ENCODE results near the gene CDH23. TPM values are rescaled to one million over a fixed set of nuclear protein-coding genes. Genes with fewer than 3 reads are reported as not detected.

Gene CDH23
- total RNA-seq, 1 donor from 2014 or later = 4.5 TPM

DNA sequence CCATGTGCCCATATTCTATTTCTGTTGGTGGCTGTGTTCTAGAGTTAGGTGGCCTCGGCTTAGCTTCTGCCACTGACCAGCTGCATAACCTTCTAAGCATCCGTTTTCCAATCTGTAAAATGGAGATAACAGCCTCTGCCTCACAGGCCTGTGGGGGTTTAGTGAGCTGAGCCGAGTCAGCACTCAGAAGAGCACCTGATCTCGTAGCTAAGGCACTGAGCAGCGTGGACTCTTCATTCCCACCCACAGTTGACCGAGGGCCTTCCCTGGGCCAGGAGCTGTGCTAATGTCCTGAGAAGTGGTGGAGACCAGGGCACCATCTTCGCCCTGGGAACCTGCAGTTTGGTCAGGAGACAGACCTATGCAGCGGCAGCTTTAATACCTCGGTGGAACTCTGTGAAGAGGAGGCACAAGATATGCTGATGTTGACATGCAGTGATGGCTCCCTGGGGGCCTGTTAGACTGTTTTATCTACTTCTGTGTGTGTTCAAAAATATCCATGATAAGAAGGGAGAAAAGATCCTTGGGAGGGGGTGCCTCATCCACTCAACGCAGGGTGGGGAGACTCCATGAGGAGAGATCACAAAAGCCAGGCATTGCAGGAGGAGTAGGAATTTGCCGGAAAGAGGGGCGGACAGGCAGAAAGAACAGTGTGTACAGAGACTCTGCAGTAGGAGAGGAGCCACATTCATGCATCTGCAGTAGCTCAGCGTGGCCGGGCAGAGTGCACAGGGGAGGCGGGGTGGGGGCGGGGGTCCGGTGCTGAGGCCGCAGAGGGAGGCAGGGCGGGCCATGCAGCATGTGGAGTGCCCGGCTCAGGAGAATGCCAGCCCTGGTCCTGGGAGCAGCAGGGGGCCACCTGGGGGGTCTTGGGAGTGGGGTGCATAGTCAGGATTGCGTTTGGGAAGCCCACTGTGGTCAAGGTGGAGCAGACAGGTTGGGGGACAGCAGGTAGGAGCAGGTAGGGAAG, 186.1 kb downstream of the CDH23 start:
- DNase-seq = no peak

DNA sequence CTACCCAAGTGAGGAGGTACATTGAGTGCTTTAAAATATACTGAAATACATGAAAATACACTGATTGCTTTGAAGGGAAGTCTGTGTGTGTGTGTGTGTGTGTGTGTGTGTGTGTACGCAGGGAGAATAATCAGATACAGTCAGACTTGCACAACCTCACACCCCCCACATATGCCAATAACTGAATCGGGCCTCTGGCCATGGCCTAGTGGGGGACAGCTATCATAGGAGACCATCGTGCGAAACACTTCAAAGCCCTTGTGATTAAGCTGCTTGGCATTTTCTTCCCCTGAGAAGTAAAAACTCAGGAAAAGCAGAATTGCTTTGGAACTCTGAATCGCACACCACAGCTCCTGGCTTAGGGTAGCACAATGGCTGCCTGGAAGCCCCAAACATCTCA, 187.7 kb downstream of the CDH23 start:
- no peaks in the 10 kb centered on the region for H3K4me1 ChIP-seq
- H3K4me3 ChIP-seq = no peak overlapping the region
- no peak overlapping the region for H3K27ac ChIP-seq (replicated peaks)
- DNase-seq = no peak
- peaks cover 37% of the 10 kb centered on the region for H3K27me3 ChIP-seq (ENCODE audit: low read depth)
- intact Hi-C loops (cut with micrococcal nuclease) = no loop called here
- H3K9me3 ChIP-seq (replicated peaks) = no peaks in the 10 kb centered on the region
- TF ChIP-seq, protein P1, sequence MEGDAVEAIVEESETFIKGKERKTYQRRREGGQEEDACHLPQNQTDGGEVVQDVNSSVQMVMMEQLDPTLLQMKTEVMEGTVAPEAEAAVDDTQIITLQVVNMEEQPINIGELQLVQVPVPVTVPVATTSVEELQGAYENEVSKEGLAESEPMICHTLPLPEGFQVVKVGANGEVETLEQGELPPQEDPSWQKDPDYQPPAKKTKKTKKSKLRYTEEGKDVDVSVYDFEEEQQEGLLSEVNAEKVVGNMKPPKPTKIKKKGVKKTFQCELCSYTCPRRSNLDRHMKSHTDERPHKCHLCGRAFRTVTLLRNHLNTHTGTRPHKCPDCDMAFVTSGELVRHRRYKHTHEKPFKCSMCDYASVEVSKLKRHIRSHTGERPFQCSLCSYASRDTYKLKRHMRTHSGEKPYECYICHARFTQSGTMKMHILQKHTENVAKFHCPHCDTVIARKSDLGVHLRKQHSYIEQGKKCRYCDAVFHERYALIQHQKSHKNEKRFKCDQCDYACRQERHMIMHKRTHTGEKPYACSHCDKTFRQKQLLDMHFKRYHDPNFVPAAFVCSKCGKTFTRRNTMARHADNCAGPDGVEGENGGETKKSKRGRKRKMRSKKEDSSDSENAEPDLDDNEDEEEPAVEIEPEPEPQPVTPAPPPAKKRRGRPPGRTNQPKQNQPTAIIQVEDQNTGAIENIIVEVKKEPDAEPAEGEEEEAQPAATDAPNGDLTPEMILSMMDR (IDR thresholded peaks at IDR 0.05; ENCODE audit: borderline replicate concordance) = no peak
- no peaks in the 10 kb centered on the region for H3K36me3 ChIP-seq

More for the DNA sequence above, 186.1 kb downstream of the CDH23 start:
- intact Hi-C loops (cut with micrococcal nuclease) = no loop called here
- Histone ChIP-seq H3K4me1 (no peaks in the 10 kb centered on the region), H3K4me3 (no peak overlapping the region), H3K27ac (replicated peaks) (no peak overlapping the region), H3K36me3 (no peaks in the 10 kb centered on the region), H3K27me3 (ENCODE audit: low read depth) (peaks cover 21% of the 10 kb centered on the region), H3K9me3 (replicated peaks) (no peaks in the 10 kb centered on the region)
- TF ChIP-seq, protein P1 (IDR thresholded peaks at IDR 0.05; ENCODE audit: borderline replicate concordance) = no peak

DNA sequence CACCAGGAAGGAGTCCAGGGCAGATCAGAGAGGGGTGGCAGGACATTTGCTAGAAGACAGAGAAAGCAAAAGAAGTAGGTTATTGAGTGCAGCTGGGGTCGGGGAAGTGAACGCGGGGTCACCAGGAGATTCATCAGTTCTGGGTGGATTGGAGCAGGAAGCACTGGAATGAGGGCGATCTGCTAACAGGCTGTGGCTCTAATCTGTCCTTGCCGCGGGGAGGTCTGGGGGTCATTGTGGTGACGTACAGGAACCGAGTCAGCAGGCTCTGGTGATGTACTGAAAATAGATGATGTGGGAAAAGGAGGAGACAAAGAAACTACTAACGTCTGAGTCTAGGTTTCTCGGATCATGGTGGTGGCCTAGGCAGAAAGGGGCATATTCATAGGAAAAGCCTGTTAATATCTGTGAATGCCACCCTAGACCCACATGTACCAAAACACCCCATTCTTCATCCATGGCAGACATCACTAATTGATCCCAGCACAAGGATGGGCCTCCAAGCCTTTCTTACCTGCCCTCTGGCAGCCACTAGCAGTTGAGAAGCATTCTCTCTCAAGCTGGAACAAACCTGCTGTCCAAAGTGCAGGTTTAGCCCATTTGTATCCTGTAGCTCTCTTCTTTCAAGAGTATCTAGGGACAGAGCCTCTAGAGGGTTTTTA, 188.3 kb downstream of the CDH23 start:
- Histone ChIP-seq H3K9me3 (replicated peaks) (no peaks in the 10 kb centered on the region), H3K27me3 (ENCODE audit: low read depth) (peaks cover 43% of the 10 kb centered on the region), H3K4me3 (no peak overlapping the region), H3K36me3 (no peaks in the 10 kb centered on the region), H3K27ac (replicated peaks) (no peak overlapping the region), H3K4me1 (no peaks in the 10 kb centered on the region)
- intact Hi-C loops (cut with micrococcal nuclease) = no loop called here
- TF ChIP-seq, protein P1 (IDR thresholded peaks at IDR 0.05; ENCODE audit: borderline replicate concordance) = no peak
- DNase-seq = no peak

DNA sequence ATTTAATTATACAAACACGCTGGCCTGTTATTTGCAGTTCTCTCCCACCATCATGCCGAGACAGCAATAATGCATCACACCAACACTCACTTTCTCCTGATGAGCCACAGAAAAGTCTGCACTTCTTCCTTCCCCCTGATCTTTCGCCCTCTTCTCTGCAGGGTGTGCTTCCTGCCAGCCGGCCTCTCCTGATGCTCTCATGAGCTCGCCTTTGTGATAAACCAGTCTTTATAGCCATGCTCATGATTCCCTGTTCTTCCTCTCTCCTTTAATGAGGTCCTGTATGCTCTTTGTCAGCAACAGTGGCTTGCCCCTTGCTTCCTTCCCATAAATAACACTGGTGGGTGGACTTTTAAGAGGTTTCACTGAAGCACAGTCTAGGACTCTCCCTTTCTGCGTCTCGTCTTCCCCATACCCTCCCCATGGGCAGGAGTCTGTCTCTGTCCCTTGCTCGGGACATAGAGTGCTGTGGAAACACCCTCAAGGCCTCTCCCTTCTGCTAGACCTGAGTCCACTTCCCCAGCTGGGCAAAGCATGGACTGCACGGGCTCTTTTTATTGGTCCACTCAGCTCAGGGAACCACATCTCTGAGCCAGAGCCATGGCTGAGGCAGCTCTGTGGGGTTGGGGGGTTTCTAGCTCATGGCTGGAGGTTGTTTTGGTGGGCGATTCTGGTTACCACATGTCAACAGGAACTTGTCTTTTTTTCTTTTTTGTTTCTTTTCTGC, 189.0 kb downstream of the CDH23 start:
- H3K4me3 ChIP-seq = no peak overlapping the region
- no peak overlapping the region for H3K27ac ChIP-seq (replicated peaks)
- TF ChIP-seq, protein P1 (IDR thresholded peaks at IDR 0.05; ENCODE audit: borderline replicate concordance) = no peak
- H3K4me1 ChIP-seq = no peaks in the 10 kb centered on the region
- H3K27me3 ChIP-seq (ENCODE audit: low read depth) = peaks cover 44% of the 10 kb centered on the region
- no peaks in the 10 kb centered on the region for H3K36me3 ChIP-seq
- H3K9me3 ChIP-seq (replicated peaks) = no peaks in the 10 kb centered on the region
- DNase-seq = no peak
- intact Hi-C loops (cut with micrococcal nuclease) = no loop called here

DNA sequence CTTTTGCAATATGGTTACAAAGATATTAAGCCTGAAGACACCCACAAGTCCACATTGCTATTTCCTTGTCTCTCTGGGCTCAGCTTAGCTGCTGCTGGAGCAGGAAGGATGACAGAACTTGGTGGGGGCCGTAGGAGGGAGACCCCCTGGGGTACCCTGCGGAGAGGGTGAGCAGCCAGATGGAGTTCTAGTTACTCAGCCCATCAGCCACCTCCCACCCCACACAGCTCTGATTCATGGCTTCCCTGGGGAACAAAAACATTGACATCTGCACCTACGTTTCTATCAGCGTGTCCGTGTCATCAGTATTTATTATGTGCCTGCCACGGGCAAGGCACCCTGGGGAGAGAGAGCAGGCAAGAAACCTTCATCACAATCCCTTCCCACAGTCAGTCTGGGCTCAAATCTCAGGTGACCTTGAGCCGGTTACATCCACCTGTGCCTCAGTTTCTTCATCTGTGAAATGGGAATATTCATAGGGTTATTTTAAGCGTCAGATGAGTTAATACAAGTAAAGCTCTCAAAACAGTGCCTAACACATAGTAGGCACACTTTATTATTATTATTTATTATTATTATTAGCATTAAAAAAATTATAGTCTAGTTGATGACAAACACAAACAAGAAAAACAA, 191.3 kb downstream of the CDH23 start:
- TF ChIP-seq, protein P1 (IDR thresholded peaks at IDR 0.05; ENCODE audit: borderline replicate concordance) = no peak
- no peaks in the 10 kb centered on the region for H3K36me3 ChIP-seq
- peaks cover 40% of the 10 kb centered on the region for H3K27me3 ChIP-seq (ENCODE audit: low read depth)
- H3K4me3 ChIP-seq = no peak overlapping the region
- no peaks in the 10 kb centered on the region for H3K9me3 ChIP-seq (replicated peaks)
- H3K4me1 ChIP-seq = no peaks in the 10 kb centered on the region
- DNase-seq = no peak
- intact Hi-C loops (cut with micrococcal nuclease) = no loop called here
- H3K27ac ChIP-seq (replicated peaks) = no peak overlapping the region
